Adrenal gland (tissue), 5 donors: Measurements from ENCODE around the gene SPTB.

Source experiments
- POLR2A ChIP-seq, 2 donors: fragments of 450-650 bp; IDR thresholded peaks; one replicate each; pipeline ENCODE4 v1.6.1; 2017; ENCODE audit warnings: antibody characterized with exemption in 2 of 2, mild to moderate bottlenecking in 2 of 2, moderate library complexity in 1 of 2
- TF ChIP-seq, protein P1 (sequence below), 6 experiments: fragments of 450-650 bp in 4 of 6; fragments of 200-600 bp in 2 of 6; sonication (generic) in 1 of 6; IDR thresholded peaks; 1 replicate in 5 of 6; 2 replicates in 1 of 6; pipeline versions ENCODE4 v1.5.1 to v1.8.0; 2016 to 2021; ENCODE audit warnings: antibody characterized with exemption in 6 of 6, mild to moderate bottlenecking in 2 of 6, moderate library complexity in 1 of 6
- donor health status: DM: no; HTN: no; CAD: no.

DNA sequence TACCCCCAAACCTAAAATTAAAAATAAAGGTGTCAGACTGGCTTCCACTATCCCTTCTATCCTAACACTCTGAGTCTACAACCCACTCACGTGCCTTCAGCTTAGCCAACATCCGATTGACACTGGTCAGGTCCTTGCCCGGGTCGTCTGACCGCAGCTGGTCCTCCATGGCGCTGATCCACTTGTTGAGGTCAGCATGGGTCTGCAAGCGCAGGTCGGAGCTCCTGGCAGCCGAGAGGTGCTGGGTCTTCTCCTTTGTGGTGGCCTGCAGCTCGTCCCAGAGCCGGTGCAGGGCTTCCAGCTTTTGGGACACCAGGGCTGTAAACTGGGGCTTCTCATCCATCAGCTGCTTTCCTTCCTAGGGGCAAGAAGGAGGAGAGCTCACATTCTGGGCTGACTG is 97.5 kb downstream of the SPTB start:
- TF ChIP-seq, protein P1, sequence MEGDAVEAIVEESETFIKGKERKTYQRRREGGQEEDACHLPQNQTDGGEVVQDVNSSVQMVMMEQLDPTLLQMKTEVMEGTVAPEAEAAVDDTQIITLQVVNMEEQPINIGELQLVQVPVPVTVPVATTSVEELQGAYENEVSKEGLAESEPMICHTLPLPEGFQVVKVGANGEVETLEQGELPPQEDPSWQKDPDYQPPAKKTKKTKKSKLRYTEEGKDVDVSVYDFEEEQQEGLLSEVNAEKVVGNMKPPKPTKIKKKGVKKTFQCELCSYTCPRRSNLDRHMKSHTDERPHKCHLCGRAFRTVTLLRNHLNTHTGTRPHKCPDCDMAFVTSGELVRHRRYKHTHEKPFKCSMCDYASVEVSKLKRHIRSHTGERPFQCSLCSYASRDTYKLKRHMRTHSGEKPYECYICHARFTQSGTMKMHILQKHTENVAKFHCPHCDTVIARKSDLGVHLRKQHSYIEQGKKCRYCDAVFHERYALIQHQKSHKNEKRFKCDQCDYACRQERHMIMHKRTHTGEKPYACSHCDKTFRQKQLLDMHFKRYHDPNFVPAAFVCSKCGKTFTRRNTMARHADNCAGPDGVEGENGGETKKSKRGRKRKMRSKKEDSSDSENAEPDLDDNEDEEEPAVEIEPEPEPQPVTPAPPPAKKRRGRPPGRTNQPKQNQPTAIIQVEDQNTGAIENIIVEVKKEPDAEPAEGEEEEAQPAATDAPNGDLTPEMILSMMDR (IDR thresholded peaks at IDR 0.05), result no peak
- no peak for TF ChIP-seq POLR2A (IDR thresholded peaks at IDR 0.05)
